GM12864 (cell line): ENCODE measurements around the gene KCNK4.

Source experiments
- DNase-seq: peaks from one replicate; pipeline ENCODE4 v3.0.0-alpha.2; 2011; ENCODE audit warnings: low read depth
- H3K4me3 ChIP-seq: 2 replicates; pipeline ENCODE4 v1.5.1; 2011; ENCODE audit warnings: mild to moderate bottlenecking, low read depth, low read length, control low read depth
- CTCF ChIP-seq: IDR thresholded peaks from 2 replicates; pipeline ENCODE4 v1.5.1; 2011; ENCODE audit warnings: low read depth, mild to moderate bottlenecking, moderate library complexity, low read length, control low read depth, inconsistent platforms; ENCODE audit errors: missing control alignments

The KCNK4 gene

GRCh38 chr11:64253481-64253880 is 37.6 kb upstream of the KCNK4 start:
- no peak overlapping the region for H3K4me3 ChIP-seq
- no peak for DNase-seq

GRCh38 chr11:64254326-64254725 is 36.8 kb upstream of the KCNK4 start:
- TF ChIP-seq CTCF: no peak
- DNase-seq: no peak
- H3K4me3 ChIP-seq: no peak overlapping the region

More at GRCh38 chr11:64253481-64253880, 37.6 kb upstream of the KCNK4 start:
- TF ChIP-seq CTCF: no peak

GRCh38 chr11:64255135-64256128 is 35.7 kb upstream of the KCNK4 start:
- no peak overlapping the region for H3K4me3 ChIP-seq
- no peak for TF ChIP-seq CTCF

GRCh38 chr11:64256300-64256699 is 34.8 kb upstream of the KCNK4 start:
- no peak for TF ChIP-seq CTCF
- DNase-seq: no peak
- no peak overlapping the region for H3K4me3 ChIP-seq

More at GRCh38 chr11:64255135-64256128, 35.7 kb upstream of the KCNK4 start:
- DNase-seq: no peak

GRCh38 chr11:64258356-64258755 is 32.7 kb upstream of the KCNK4 start:
- H3K4me3 ChIP-seq: no peak overlapping the region
- TF ChIP-seq CTCF: no peak
- no peak for DNase-seq

- DNase-seq: no peak
- no peak overlapping the region for H3K4me3 ChIP-seq
- no peak for TF ChIP-seq CTCF
Observed at GRCh38 chr11:64258946-64259532, 32.1 kb upstream of the KCNK4 start.
